WTC11 (cell line): ENCODE results near the gene PPM1E.

Source experiments
- ESRRA ChIP-seq: sonication (generic); formaldehyde crosslinking; IDR thresholded peaks from 2 replicates; pipeline ENCODE4 v1.8.1; 2022; ENCODE audit warnings: mild to moderate bottlenecking, missing genetic modification reagents, borderline replicate concordance
- ETV6 ChIP-seq: sonication (generic); formaldehyde crosslinking; IDR thresholded peaks from 2 replicates; pipeline ENCODE4 v1.8.1; 2022; ENCODE audit warnings: mild to moderate bottlenecking, missing genetic modification reagents
- IRF2 ChIP-seq: sonication (generic); formaldehyde crosslinking; IDR thresholded peaks from 2 replicates; pipeline ENCODE4 v1.8.0; 2022; ENCODE audit warnings: low read depth, missing genetic modification reagents, borderline replicate concordance
- NR3C1 ChIP-seq: sonication (generic); formaldehyde crosslinking; conservative IDR thresholded peaks from 2 replicates; pipeline ENCODE4 v1.8.1; 2023; ENCODE audit warnings: low read depth, mild to moderate bottlenecking, missing genetic modification reagents
- RORB ChIP-seq: fragments of 250-450 bp; sonication (Bioruptor Pico); IDR thresholded peaks from 2 replicates; pipeline ENCODE4 v1.9.0; 2021; ENCODE audit warnings: mild to moderate bottlenecking
- SP1 ChIP-seq: sonication (generic); formaldehyde crosslinking; conservative IDR thresholded peaks from 2 replicates; pipeline ENCODE4 v1.8.1; 2022; ENCODE audit warnings: missing genetic modification reagents
- TP53 ChIP-seq: sonication (generic); formaldehyde crosslinking; IDR thresholded peaks from 2 replicates; pipeline ENCODE4 v1.8.1; 2023; ENCODE audit warnings: mild to moderate bottlenecking, missing genetic modification reagents
- TF ChIP-seq, protein P1 (sequence below): fragments of 200-600 bp; IDR thresholded peaks from 2 replicates; pipeline ENCODE4 v1.8.0; 2022; ENCODE audit warnings: antibody characterized with exemption
- TF ChIP-seq, protein P2 (sequence below): sonication (generic); formaldehyde crosslinking; IDR thresholded peaks from 2 replicates; pipeline ENCODE4 v1.8.0; 2022; ENCODE audit warnings: mild to moderate bottlenecking, missing genetic modification reagents
- TF ChIP-seq, protein P3 (sequence below): sonication (generic); formaldehyde crosslinking; IDR thresholded peaks from 2 replicates; pipeline ENCODE4 v1.8.0; 2022; ENCODE audit warnings: mild to moderate bottlenecking, missing genetic modification reagents
- TF ChIP-seq, protein P4 (sequence below): sonication (generic); formaldehyde crosslinking; IDR thresholded peaks from 2 replicates; pipeline ENCODE4 v1.8.0; 2022; ENCODE audit warnings: mild to moderate bottlenecking, missing genetic modification reagents
- TF ChIP-seq, protein P5 (sequence below): sonication (generic); formaldehyde crosslinking; IDR thresholded peaks from 2 replicates; pipeline ENCODE4 v1.8.1; 2023; ENCODE audit warnings: mild to moderate bottlenecking, moderate library complexity, missing genetic modification reagents

DNA sequence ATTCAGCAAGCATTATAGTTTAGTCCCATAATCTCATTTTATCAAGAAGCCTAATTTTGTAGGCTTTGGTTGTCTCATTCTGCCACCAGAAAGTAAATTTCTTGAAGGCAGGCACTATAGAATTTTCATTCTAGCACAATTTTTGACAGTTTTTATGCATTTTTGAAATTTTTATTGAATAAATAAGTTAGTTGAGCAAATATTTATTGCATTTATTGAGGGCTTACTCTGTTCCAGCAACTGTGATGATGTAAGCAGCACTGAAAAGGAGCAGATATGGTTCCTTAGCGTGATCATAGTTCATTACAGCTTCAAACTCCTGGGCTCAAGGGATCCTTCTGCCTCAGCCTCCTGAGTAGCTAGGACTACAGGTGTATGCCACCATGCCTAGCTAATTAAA is 34.2 kb downstream of the PPM1E start:
- TF ChIP-seq ETV6 (CRISPR knock-in tag) (no peak), TP53 (CRISPR knock-in tag) (no peak), RORB (no peak), NR3C1 (no peak), IRF2 (CRISPR knock-in tag) (no peak), SP1 (CRISPR knock-in tag) (no peak), ESRRA (CRISPR knock-in tag) (no peak)
- TF ChIP-seq, protein P1, sequence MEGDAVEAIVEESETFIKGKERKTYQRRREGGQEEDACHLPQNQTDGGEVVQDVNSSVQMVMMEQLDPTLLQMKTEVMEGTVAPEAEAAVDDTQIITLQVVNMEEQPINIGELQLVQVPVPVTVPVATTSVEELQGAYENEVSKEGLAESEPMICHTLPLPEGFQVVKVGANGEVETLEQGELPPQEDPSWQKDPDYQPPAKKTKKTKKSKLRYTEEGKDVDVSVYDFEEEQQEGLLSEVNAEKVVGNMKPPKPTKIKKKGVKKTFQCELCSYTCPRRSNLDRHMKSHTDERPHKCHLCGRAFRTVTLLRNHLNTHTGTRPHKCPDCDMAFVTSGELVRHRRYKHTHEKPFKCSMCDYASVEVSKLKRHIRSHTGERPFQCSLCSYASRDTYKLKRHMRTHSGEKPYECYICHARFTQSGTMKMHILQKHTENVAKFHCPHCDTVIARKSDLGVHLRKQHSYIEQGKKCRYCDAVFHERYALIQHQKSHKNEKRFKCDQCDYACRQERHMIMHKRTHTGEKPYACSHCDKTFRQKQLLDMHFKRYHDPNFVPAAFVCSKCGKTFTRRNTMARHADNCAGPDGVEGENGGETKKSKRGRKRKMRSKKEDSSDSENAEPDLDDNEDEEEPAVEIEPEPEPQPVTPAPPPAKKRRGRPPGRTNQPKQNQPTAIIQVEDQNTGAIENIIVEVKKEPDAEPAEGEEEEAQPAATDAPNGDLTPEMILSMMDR = no peak
- TF ChIP-seq, protein P2, sequence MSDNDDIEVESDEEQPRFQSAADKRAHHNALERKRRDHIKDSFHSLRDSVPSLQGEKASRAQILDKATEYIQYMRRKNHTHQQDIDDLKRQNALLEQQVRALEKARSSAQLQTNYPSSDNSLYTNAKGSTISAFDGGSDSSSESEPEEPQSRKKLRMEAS (CRISPR knock-in tag) = no peak
- TF ChIP-seq, protein P3, sequence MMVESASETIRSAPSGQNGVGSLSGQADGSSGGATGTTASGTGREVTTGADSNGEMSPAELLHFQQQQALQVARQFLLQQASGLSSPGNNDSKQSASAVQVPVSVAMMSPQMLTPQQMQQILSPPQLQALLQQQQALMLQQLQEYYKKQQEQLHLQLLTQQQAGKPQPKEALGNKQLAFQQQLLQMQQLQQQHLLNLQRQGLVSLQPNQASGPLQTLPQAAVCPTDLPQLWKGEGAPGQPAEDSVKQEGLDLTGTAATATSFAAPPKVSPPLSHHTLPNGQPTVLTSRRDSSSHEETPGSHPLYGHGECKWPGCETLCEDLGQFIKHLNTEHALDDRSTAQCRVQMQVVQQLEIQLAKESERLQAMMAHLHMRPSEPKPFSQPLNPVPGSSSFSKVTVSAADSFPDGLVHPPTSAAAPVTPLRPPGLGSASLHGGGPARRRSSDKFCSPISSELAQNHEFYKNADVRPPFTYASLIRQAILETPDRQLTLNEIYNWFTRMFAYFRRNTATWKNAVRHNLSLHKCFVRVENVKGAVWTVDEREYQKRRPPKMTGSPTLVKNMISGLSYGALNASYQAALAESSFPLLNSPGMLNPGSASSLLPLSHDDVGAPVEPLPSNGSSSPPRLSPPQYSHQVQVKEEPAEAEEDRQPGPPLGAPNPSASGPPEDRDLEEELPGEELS (CRISPR knock-in tag) = no peak
- TF ChIP-seq, protein P4, sequence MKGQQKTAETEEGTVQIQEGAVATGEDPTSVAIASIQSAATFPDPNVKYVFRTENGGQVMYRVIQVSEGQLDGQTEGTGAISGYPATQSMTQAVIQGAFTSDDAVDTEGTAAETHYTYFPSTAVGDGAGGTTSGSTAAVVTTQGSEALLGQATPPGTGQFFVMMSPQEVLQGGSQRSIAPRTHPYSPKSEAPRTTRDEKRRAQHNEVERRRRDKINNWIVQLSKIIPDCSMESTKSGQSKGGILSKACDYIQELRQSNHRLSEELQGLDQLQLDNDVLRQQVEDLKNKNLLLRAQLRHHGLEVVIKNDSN = no peak
- TF ChIP-seq, protein P5, sequence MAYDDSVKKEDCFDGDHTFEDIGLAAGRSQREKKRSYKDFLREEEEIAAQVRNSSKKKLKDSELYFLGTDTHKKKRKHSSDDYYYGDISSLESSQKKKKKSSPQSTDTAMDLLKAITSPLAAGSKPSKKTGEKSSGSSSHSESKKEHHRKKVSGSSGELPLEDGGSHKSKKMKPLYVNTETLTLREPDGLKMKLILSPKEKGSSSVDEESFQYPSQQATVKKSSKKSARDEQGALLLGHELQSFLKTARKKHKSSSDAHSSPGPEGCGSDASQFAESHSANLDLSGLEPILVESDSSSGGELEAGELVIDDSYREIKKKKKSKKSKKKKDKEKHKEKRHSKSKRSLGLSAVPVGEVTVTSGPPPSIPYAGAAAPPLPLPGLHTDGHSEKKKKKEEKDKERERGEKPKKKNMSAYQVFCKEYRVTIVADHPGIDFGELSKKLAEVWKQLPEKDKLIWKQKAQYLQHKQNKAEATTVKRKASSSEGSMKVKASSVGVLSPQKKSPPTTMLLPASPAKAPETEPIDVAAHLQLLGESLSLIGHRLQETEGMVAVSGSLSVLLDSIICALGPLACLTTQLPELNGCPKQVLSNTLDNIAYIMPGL = no peak
